ENCODE results near the gene RAD51B.

The RAD51B gene

DNA sequence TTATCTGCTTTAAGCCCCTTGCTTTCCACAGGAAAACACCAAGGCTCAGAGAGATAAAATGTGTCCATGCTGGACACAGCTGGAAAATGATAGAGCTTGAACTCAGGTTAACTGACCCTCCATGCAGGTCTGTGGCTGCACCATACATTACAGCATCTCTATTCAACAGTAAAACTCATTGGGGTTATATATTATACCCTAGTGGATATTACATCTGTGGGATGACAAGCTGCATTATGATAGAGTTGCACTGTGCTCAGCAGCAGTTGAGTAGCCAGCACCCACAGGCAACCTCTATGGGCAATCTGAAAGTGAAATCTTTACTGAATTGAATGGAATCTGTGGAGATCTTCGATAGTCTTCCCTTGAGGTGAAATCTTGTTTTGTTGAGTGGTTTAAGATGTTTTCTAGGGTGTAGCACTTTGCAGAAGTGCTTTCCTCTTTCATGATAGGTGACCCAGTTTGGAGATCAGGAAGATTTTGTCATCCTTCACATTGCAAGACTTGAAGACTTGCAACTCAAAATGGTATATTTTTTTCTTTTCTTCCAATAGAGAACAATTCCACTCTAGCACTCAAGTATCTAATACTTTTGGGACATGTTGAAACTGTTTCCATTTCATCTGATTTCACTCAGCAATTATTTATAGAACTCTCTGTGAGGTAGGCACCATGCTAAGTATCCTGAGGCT is 389.2 kb downstream of the RAD51B start:
- TF ChIP-seq, protein P1, sequence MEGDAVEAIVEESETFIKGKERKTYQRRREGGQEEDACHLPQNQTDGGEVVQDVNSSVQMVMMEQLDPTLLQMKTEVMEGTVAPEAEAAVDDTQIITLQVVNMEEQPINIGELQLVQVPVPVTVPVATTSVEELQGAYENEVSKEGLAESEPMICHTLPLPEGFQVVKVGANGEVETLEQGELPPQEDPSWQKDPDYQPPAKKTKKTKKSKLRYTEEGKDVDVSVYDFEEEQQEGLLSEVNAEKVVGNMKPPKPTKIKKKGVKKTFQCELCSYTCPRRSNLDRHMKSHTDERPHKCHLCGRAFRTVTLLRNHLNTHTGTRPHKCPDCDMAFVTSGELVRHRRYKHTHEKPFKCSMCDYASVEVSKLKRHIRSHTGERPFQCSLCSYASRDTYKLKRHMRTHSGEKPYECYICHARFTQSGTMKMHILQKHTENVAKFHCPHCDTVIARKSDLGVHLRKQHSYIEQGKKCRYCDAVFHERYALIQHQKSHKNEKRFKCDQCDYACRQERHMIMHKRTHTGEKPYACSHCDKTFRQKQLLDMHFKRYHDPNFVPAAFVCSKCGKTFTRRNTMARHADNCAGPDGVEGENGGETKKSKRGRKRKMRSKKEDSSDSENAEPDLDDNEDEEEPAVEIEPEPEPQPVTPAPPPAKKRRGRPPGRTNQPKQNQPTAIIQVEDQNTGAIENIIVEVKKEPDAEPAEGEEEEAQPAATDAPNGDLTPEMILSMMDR (conservative IDR thresholded peaks at IDR 0.05; ENCODE audit: low read depth, low read length): no peak
- no peak overlapping the region for H3K4me3 ChIP-seq (ENCODE audit: low read length)
- DNase-seq (ENCODE audit: low read depth): no peak

DNA sequence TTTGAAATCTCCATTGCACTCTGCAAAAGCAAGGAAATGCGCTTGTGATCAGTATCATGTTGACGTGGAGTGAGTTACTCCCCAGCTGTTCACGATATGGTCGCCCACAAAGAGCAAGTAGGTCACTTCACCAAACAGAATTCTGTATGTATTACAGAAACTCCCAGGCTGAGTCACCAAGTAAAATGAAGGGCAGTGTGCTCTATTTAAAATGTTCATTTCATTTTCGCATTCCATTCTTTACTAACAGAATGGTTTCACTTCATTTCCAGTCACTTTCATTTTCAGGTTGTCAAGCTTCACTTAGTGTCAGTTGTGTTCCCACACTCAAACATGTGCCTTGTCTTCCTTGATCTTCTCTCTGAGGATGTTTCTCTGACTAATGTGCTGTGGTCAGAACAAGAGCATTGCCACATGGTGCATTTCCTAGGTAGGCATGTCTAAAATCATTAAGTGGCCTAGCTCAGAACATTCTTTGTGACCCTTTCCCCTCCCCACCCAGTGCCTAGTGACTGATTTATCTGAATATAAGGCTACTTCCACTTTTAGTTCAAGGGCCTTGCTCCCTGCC is 391.2 kb downstream of the RAD51B start:
- H3K4me3 ChIP-seq (ENCODE audit: low read length): no peak overlapping the region
- peak; percentile 78 for DNase-seq (ENCODE audit: low read depth)
- TF ChIP-seq, protein P1 (conservative IDR thresholded peaks at IDR 0.05; ENCODE audit: low read depth, low read length): no peak

DNA sequence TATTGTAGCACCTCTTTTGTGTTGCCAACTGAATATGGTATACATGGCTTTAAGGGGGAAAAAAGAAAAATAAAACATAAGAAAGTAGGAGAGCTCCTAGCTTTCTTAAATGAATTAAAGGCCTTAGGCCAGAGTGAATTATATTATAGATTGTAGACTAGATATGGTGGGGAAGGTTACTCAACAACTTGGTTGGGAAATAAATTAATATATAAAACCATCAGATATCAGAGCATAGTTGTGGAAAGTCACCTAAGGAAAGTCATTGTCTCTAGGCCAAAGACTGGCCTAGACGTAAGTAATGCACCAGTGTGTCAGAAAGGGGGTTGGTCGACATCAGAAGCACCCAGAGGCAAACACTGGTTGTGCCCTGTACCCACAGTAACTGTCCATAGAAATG is 391.8 kb downstream of the RAD51B start:
- DNase-seq (ENCODE audit: low read depth): no peak
- TF ChIP-seq, protein P1 (conservative IDR thresholded peaks at IDR 0.05; ENCODE audit: low read depth, low read length): no peak
- H3K4me3 ChIP-seq (ENCODE audit: low read length): no peak overlapping the region

DNA sequence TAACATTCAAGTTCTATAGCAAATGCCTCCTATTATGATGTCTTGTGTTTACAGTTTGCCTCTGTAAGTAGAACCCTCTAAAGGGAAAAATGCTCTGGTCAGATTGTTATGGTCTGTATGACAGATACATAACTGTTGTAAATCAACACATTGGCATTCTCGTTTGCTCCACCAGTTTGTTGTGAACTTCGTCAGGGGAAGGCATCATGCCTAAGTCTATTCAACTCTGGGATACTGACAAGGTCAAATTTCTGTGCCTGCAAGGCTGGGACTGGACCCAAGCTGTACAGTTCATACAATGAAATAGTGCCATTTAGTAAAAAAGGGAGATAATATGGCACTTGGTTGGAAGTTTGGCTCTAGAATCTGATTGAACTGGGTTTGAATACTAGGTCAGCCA is 392.3 kb downstream of the RAD51B start:
- H3K4me3 ChIP-seq (ENCODE audit: low read length): no peak overlapping the region
- TF ChIP-seq, protein P1 (conservative IDR thresholded peaks at IDR 0.05; ENCODE audit: low read depth, low read length): no peak

DNA sequence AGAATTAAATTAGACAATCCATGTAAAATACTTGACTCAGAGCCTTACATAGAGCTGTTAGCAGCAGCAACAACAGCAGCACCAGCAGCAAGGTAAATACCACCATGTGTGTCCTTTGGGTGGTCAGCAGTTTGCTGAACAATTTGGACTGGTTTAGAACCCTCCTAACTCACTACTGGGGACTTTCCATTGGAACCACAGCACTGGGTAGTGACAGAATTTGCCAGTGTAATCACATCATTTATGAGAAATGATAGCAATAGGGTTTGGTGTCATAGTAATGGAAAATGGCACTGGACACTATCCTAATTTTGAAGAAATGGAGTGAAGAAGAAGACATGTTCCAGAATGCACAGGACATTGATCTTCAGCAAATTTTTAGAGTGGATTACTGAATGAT is 392.8 kb downstream of the RAD51B start:
- no peak for DNase-seq (ENCODE audit: low read depth)
- no peak overlapping the region for H3K4me3 ChIP-seq (ENCODE audit: low read length)
- TF ChIP-seq, protein P1 (conservative IDR thresholded peaks at IDR 0.05; ENCODE audit: low read depth, low read length): no peak

More for the DNA sequence above, 392.3 kb downstream of the RAD51B start:
- DNase-seq (ENCODE audit: low read depth): no peak

DNA sequence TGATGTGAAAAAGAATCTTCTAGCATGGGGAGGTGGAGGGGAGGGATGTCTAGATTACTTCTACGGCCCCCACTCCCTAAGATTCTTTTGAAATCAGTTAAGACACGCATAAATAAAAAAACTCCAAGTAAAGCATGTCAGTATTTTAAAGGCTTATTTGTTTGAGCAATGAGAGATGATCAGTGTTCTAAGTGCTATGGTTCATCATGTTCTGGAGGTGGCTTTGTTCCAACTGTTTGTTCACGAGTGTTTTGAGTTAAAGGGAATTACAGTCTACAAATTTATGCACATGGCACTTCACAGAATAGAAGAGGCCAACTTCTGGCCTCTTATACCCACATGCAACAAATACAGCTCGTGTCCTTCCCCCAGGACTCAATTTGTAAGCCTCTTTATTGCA is 394.9 kb downstream of the RAD51B start:
- H3K4me3 ChIP-seq (ENCODE audit: low read length): no peak overlapping the region
- no peak for DNase-seq (ENCODE audit: low read depth)
- TF ChIP-seq, protein P1 (conservative IDR thresholded peaks at IDR 0.05; ENCODE audit: low read depth, low read length): no peak

DNA sequence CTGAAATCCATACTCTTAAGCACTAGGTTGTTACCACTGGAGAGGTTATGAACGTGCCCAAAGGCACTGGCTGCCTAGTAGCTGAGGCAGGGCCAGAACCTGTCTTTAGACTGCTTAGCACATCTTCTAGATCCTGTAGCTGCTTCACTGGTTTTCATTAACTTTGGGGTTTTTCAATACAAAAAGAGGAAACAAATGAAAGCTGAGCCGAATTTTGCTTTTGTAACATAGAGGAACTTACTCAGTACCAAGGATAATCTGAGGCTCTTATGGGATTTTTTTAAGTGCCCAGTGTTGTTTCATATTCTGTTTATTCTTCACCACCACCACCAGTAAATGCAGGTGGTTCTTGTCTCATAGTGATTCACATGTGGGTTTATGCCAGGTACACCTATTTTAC is 396.1 kb downstream of the RAD51B start:
- no peak for DNase-seq (ENCODE audit: low read depth)
- TF ChIP-seq, protein P1 (conservative IDR thresholded peaks at IDR 0.05; ENCODE audit: low read depth, low read length): no peak
- no peak overlapping the region for H3K4me3 ChIP-seq (ENCODE audit: low read length)
